NCI-H446 treated with DMSO at 0.1 percent for 48 hours (cell line): Measurements from ENCODE around the gene MPC2.

Experiments used
- DNase-seq: peaks from one replicate; lab custom pipeline; 2025; lab: John Stamatoyannopoulos, UW

MPC2 gene

GRCh38 chr1:167936930-167937708, at the start of gene MPC2:
TSS of gene MPC2 (minus strand) at chr1:167937072. CDS start at chr1:167935841, 1,231 bp downstream.
- DNase-seq = peak; percentile 35

- no peak for DNase-seq
Measured at GRCh38 chr1:167984886-167985489, 48.1 kb upstream of the MPC2 start.

GRCh38 chr1:167983797-167984420, 47.0 kb upstream of the MPC2 start:
- no peak for DNase-seq

GRCh38 chr1:167981933-167982332, 45.1 kb upstream of the MPC2 start:
- no peak for DNase-seq

- no peak for DNase-seq
Measured at GRCh38 chr1:167977245-167977644, 40.4 kb upstream of the MPC2 start.

- DNase-seq = no peak
Measured at GRCh38 chr1:167974698-167975097, 37.8 kb upstream of the MPC2 start.

- DNase-seq = no peak
Measured at GRCh38 chr1:167973832-167974231, 37.0 kb upstream of the MPC2 start.

GRCh38 chr1:167968569-167968968, 31.7 kb upstream of the MPC2 start:
- no peak for DNase-seq

GRCh38 chr1:167966050-167966449, 29.2 kb upstream of the MPC2 start:
- no peak for DNase-seq

GRCh38 chr1:167964646-167965045, 27.8 kb upstream of the MPC2 start:
- no peak for DNase-seq

- DNase-seq = no peak
Measured at GRCh38 chr1:167957710-167958109, 20.8 kb upstream of the MPC2 start.

GRCh38 chr1:167955915-167956314, 19.0 kb upstream of the MPC2 start:
- no peak for DNase-seq

- DNase-seq = no peak
Measured at GRCh38 chr1:167950569-167950968, 13.7 kb upstream of the MPC2 start.

GRCh38 chr1:167949785-167950184, 12.9 kb upstream of the MPC2 start:
- DNase-seq = no peak

- DNase-seq = no peak
Measured at GRCh38 chr1:167947733-167948132, 10.9 kb upstream of the MPC2 start.

GRCh38 chr1:167943541-167943940, 6.7 kb upstream of the MPC2 start:
- no peak for DNase-seq

GRCh38 chr1:167940264-167940663, 3.4 kb upstream of the MPC2 start:
- no peak for DNase-seq

GRCh38 chr1:167938080-167938636, 1.3 kb upstream of the MPC2 start:
- no peak for DNase-seq

GRCh38 chr1:167937709-167938010, 788 bp upstream of the MPC2 start:
- DNase-seq = no peak

GRCh38 chr1:167936068-167936929, 573 bp downstream of the MPC2 start, which contains the start of gene DCAF6:
TSS of gene DCAF6 (plus strand) at chr1:167936683. CDS start at chr1:167936912, 229 bp downstream.
- peak; percentile 99 for DNase-seq

GRCh38 chr1:167935216-167936067, 1.4 kb downstream of the MPC2 start:
- peak; percentile 37 for DNase-seq
